GM18505 (cell line): ENCODE data around the gene SCEL.
"Not testable (repeated sequence)": the region's sequence is repeated elsewhere in the genome, so short reads cannot be mapped to it uniquely, and the experiment has no call there.

ENCODE experiments used
- ATAC-seq: cut with Tn5 transposase; IDR thresholded peaks from one replicate; pipeline ENCODE4 v1.9.1; 2021; ENCODE audit not compliant: unreplicated experiment
- POLR2A ChIP-seq: IDR thresholded peaks from 4 replicates; pipeline ENCODE4 v1.6.1; 2011; ENCODE audit warnings: borderline replicate concordance; ENCODE audit not compliant: insufficient read depth, insufficient read length; ENCODE audit errors: extremely low read depth

The SCEL gene

DNA sequence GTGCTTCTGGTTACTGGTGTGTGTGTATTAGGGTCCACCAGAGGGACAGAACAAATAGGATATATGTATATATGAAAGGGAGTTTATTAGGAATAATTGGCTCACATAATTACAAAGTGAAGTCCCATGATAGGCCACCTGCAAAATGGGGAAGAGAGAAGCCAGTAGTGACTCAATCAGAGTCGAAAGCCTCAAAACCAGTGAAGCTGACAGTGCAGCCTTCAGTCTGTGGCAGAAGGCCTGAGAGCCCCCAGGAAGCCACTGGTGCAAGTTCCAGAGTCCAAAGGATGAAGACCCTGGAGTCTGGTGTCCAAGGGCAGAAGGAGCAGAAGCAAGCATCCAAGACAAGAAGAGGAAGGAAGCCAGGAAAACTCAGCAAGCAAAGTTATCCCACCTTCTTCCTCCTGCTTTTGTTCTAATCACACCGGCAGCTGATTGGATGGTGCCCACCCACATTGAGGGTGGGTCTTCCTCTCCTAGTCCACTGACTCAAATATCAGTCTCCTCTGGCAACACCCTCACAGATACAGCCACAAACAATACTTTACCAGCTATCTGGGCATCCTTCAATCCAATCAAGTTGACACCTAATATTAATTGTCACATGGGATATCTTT lies 21.7 kb upstream of the SCEL start:
- peak; percentile 88 for ATAC-seq
- TF ChIP-seq POLR2A: no peak

DNA sequence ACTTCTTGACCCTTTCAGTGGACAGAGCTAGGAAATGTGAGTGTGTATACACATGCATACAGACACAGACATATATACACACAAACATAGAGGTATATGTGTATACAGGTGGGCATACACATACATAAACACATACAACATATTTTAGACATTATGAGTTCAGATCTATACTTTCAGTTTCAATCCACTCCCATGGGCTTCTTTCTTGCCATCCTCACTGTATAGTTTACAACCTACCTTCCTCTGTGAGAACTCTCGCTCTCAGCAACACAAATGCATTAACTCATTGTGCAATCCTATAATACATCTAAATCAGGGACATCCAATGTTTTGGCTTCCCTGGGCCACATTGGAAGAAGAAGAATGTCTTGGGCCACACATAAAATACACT lies 21.2 kb upstream of the SCEL start:
- peak; percentile 71 for ATAC-seq
- no peak for TF ChIP-seq POLR2A

DNA sequence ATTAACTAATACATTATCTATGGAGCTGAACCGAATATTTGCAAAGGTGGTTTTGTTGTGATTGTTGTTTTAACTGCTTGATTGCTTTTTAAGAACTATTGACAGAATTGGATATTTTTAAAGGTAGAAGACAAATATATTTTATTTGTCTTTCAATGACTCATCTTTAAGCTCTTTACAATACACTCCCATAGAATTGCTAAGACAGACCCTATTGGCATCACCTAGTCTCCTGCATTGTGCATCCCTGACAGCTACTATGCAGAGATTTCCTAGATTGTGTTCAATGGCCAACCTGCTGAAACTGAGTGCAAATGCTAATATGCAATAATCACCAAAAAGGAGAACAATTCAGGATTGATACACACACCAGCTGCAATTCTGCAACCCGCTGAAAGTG lies 19.7 kb upstream of the SCEL start:
- TF ChIP-seq POLR2A: no peak
- ATAC-seq: no peak

DNA sequence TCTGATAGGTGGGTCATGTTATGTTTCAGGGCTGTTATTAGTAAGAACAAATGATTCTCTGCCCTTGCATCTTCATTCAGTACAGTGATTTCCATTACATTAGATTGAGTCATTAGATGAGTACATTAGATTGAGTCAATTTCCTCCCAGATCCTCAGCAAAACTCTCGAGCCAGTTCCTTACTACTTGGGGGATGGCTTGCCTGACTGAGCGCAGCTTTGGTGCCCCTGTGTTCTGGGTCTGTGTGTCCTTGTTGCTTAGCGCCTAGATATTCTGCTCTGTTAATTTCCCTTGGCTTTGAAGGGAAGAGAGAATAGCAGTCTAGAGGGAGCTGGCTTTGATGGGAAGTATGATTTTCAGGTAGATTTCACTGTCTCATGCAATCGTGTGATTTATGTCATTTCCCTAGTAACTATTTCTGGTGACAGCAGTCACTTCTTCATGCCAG lies 19.1 kb upstream of the SCEL start:
- ATAC-seq: no peak
- TF ChIP-seq POLR2A: no peak

DNA sequence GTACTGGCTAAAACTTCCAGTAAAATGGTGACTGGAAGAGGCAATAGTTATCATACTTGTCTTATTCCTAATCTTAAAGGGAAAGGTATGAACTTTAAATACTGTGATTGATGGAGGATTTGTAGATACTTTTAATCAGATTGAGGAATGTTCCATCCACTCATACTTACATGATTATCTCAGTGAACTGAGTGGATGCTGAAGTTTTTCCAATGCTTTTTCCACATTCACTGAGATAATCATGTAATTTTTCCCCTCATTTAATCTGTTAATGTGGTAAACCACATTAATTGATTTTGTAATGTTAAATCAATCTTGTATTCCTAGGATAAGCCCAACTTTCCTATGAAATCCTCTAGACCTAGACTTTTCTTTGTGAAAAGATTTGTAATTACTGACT lies 17.2 kb upstream of the SCEL start:
- no peak for TF ChIP-seq POLR2A
- no peak for ATAC-seq

DNA sequence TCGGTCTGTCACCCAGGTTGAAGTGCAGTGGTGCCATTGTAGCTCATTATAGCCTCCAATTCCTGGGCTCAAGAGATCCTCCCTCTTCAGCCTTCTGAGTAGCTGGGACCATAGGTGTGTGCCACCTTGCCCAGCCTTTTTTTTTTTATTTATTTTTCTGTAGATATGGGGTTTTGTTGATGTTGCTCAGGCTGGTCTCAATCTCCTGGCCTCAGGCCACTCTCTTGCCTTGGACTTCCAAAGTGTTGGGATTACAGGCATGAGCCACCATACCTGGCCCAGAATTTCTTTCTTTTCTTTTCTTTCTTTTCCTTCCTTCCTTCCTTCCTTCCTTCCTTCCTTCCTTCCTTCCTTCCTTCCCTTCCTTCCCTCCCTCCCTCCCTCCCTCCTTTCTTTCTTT lies 16.1 kb upstream of the SCEL start:
- not testable (repeated sequence) for ATAC-seq

DNA sequence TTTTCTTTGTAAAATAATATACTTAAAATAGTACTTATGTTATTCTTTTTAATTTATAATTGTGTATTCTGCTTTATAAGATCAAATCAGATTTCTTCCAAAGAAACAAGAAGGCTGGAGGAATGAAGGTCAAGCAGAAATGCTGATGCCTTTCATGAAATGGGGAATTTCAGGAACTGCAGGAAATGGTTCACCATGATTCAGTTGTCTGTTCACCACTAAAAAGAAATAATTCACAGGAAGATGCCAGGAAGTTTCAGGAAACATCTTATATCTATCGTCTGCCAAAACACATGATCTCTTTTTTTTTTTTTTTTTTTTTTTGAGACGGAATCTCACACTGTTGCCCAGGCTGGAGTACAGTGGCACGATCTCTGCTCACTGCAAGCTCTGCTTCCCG lies 15.7 kb upstream of the SCEL start:
- no peak for TF ChIP-seq POLR2A
- no peak for ATAC-seq

DNA sequence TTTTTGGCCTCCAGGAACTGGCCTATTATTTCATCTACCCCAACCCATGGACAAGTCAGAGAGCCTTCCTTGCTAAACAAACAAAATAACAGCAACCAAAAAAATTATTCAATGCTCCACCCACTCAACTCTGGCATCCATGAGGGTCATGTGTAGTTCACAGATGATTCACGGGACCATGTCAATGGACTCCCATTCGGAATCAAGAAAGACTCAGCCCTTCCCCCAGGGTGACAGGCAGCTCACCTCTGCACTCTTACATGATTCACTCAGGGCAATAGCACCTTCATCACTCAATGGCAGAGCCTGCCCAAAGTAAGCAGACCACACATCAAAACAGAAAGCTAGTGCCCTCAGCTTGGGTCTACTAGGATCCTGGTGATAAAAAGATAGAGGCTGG lies 14.3 kb upstream of the SCEL start:
- no peak for TF ChIP-seq POLR2A
- ATAC-seq: no peak

DNA sequence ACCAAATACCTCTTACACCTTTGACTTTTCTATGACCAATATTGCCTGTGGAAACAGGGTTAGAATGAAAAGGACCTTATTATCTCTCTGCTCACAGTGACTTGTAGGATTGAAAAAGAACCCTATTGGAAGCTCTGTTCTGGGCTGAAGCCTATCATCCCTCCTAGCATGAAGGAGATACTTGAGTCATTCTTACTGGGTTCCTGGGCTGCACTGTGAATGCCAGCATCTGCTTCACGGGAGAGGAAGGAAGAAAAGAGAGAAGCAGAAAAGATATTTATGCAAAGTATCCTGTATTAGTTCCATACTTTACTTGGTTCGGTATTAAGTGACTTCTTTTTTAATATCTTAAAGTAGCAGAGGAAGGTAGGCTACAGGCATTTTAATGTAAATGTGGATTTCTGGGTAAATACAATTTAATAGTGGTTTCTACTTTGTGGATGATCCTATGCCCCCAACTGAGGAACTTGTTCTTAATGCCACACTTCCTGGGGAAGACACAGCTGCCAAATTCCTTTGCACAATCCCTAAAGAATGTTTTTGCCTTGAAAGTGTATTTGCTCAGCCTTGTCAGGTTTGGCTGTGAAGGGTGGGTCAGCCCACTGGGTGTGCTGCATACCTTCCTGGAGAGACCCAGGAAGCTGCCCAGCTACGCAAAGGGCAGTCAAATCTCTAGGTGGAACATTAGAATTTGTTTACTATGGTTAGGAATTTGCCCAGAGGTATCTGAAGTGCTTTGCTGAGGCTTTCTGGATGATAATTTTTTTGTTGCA lies 13.7 kb upstream of the SCEL start:
- no peak for ATAC-seq
- TF ChIP-seq POLR2A: no peak

DNA sequence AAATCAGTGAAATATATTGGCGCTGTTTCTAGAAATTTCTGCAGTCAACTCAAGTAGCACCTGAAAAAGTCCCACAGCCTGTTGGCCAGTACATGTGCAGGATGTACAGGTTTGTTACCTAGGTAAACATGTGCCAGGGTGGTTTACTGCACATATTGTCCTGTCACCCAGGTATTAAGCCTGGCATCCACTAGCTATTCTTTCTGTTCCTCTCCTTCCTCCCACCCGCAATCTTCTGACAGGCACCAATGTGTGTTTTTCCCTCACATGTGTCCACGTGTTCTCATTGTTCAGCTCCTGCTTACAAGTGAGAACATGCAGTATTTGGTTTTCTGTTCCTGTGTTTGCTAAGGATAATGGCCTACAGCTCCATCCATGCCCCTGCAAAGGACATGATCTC lies 13.1 kb upstream of the SCEL start:
- ATAC-seq: no peak
- no peak for TF ChIP-seq POLR2A

DNA sequence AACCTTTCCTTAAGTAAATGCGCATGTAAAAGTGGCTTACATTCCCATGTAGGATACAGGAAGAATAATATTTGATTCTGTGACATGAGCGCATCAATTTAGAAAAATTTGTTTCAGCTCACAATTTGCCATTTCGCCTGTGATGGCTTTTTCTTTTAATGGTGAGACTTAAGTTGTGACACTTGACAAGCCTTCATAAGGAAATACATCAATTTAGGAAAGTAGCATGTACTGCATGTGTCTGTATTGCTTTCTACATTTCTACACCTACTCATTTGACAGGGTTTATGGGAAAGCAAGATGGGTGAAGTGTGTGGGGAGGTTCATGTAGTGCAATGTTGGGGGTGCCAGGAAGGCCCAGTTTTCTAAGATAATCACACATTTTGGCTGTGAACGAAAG lies 12.1 kb upstream of the SCEL start:
- no peak for ATAC-seq

DNA sequence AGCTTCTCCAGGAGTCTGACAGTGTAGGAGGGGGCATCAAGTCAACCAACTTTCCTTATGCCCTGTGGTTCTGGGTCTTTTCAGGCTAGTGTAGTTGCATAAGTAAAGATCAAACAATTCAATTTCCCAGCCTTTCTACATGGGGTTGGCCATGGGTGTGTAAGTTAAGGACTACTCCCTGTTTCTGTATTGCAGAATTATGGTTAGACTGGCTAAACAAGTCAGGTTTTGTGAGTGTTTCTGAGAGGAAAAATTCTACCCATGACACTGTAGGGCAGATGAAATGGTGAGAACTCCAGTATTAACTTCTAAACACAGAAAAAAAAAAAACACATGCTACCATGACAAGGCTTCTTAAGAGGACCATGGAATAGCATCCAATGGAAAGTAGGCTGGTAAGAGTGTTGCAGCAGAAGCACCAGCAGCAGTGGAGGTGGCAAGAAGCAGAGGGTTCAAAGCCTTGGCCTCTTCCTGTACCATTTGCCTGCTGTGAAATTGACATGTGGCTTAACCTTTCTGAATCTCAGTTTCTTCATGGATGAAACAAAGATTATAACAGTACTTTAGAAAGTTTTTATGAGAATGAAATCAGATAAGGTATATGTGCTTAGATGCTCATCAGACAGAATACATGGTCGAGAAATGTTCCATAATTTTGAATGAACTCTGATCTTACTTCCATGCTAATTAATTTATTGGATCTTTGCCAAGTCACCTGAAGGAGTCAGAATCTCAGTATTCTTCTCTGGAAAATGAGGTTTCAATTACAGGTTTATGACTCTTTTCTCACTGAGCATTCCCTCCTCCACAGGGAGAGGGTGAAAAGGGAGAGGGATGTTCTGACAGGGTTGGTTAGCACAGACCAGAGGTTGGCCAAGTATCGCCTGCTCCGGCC lies 11.4 kb upstream of the SCEL start:
- ATAC-seq: no peak

More for the DNA sequence above, 12.1 kb upstream of the SCEL start:
- TF ChIP-seq POLR2A: no peak

DNA sequence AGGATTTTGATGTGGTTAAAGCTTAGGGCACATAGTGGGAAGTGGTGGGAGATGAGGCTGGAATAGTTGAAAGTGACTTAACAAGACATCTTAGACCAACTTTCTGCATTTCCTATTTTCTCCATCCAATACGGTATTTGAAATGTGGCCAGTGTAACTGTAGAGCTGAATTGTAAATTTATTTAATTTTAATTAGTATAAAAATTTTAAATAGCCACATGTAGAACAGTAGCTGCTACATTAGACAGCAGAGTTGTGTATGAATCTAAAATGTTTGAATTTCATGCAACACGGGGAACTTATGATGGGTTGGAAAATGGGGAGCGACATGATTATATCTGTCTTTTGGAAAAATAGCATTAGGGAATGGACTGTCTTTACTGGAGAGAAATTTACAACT lies 7.1 kb upstream of the SCEL start:
- no peak for ATAC-seq
- TF ChIP-seq POLR2A: no peak

More for the DNA sequence above, 11.4 kb upstream of the SCEL start:
- no peak for TF ChIP-seq POLR2A
